ENCODE data around the gene ADAM12.
"Not testable (repeated sequence)": the region's sequence is repeated elsewhere in the genome, so short reads cannot be mapped to it uniquely, and the experiment has no call there.

Gene ADAM12

DNA sequence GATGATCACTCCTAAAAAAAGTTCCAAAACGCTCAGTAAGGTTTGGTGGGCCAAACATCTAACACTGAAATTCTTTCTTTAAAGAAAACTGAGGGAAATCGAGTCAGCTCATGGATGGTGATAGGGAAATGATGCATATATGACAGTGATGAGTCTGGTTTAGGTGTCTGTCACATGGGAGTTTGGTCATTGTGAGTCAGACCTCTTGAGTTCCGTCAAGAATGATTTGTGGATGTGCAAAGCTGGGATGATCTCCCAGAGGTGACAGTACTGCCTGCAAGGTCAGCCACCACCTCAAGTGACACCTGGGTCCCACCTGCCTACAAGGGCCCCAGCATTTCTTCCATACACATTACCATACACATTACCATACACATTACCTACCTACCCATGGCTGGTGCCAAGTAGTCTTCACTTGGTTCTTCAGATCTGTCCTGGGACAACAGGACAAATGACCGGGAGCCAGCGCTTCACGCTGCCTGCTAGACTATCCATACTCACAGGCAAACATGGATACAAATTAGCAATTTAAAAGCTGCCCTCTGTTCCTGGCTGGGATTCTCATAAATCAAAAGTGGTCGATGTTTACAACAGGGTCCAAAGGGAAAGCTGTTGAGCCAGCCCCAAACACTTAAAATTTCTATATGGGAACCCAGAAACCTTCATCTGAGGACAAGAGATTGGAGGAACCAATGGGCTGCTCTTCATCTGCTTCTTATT is 128.4 kb downstream of the ADAM12 start:
- no peak for DNase-seq

DNA sequence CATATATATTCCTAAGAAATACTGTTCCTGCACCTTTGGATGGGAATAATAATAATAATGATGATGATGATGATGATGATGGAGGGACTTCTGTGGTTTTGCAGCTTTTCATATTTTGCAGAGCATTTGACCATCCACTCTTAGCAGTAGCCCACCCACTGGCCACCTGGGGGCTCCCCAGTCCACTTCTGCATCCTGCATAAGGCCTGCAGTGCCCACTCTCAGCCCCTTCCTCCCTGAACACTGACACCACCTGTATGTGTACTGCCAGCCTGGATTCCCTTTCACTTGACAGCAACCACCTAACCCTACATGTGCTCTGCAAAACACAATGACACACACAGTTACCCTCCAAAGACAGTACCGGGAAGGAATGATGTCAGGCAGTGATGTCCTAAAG is 131.4 kb downstream of the ADAM12 start:
- DNase-seq: no peak

DNA sequence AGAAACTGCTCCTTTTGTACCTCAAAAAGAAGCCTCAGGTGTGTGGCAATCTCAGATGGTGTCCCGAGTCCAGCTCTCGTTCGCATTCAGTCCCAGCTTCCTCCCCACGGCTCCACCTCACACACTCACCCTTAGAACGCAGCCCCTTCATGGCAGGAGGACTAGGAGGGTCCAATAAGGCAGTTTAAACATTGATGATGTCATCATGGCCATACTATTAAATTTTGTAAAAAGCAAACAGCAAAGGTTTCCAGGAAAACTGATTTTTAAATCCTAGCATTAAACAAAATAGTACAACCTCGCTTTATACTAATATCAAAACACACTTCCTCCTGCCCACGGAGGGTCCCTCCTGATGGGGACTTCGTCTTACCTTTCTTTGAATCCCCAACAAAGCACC is 133.0 kb downstream of the ADAM12 start:
- no peak for DNase-seq

DNA sequence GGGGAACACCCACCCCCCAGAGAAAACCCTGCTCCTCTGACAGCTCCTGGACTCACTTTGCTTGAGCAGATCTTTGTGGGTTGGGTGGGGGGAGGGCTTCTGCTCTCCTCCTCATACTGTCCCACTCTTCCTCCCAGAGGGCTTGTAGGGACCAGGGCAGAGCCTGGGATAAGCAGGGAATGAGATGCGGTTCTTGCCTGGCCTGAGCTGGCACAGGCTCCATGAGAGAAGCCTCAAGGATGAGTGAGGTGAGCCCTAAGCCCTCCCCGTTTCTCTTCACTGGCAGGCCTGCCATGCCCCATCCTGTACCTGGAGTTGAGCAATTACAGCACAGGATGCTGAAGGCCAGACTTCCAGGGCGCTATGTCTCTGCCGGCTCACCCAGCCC is 134.7 kb downstream of the ADAM12 start:
- no peak for DNase-seq

DNA sequence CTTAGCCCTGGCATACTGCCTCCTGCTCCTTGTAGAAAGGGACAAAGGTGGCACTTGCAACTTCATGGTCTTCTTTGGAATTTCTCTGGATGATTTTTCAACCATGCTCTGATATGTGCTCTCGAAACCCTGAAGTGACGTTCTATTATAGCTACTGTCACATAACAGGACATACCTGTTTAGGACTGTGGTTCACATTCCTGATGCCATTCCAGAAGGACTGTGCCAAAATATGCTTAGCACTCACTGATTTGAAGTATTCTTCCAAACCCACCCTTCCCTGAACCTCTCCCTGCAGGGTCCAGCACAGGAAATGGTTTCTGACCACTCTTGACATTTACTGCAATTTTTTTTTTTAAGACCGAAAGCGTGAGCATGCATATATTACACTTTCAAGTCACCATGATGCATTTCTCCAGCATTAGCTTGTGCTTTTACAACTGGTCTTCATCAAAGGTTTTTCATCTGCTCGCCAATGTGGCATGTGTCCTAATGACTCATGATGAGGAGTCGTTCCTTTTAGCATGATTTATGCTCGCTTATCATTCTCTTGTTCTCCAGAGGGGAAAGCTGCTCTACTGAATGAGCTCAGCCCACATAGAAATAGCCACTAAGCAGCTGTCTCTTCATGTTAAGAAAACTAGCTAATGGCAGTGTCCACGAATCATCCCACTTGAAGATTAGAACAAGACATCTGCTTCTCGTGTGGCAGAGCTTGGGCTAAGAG is 135.2 kb downstream of the ADAM12 start:
- no peak for DNase-seq

DNA sequence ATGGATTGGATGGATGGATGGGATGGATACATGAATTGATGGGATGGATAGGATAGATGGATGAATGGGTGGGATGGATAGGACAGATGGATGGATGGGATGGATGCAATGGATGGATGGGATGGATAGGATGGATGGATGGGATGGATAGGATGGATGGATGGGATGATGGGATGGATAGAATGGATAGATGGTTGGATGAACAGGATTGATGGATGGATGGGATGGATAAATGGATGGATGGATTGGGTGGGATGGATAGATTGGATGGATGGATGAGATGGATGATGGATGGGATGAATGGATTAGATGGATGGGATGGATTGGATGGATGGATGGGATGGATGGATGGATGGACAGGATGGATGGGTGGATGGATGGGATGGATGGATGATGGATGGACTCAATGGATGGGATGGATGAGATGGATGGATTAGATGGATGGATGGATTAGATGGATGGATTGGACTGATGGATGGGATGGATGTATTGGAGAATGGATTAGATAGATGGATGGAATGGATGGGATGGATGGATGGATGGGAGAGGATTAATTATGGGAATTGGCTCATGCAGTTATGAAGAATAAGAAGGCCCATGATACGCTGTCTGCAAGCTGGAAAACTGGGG is 136.4 kb downstream of the ADAM12 start:
- no peak for DNase-seq

DNA sequence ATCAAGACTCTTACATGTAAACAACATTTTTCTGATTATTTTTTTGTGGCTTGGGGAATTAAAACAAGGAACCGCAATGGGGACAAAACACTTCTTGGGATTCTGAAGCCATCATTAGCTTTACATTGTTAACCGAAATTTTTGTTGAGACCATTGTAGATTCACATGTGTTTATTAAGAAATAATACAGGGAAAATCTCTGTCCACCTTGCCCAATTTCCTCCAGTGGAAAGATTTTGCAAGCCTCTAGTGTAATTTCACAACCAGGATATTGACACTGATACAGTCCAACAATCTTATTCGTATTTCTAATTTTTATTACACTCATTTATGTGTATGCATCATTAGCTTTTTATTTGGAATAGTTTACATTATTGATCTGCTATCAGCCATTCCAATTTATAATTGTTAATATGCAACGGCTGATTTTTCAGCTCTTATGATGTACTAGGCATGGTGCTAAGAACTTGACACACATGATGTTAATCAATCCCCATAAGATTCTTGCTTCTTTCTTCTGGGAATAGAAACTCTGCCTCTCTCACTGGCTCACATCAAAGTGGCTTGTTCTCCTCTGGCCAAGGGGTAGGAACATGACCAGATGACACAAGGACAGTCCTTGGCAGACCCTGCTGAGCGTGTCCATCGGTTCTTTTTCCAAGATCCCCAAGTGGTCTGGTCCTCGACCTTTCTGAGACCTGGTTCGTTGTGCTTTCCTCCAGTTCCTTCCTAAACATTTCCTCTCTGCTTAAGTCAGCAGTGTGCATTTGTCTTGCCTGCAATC is 137.6 kb downstream of the ADAM12 start:
- no peak for DNase-seq

DNA sequence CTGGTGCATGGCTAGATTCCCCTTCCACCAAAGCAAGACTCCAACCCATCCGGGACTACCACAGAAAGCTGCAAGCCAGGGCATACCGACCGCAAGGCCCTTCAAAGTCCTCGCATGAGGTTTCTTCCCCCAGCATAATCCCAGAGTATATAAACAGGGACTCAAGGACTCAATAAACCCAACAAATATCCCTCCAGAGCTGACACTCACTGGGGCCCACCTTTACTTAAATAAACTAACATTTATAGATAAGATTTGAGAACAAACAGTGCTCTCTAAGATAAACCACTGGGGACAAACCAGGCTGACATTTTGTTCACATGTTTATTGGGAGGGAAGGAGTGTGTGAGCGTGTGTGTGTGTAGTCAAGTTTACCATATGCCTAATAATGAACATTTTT is 138.2 kb downstream of the ADAM12 start:
- DNase-seq: no peak

DNA sequence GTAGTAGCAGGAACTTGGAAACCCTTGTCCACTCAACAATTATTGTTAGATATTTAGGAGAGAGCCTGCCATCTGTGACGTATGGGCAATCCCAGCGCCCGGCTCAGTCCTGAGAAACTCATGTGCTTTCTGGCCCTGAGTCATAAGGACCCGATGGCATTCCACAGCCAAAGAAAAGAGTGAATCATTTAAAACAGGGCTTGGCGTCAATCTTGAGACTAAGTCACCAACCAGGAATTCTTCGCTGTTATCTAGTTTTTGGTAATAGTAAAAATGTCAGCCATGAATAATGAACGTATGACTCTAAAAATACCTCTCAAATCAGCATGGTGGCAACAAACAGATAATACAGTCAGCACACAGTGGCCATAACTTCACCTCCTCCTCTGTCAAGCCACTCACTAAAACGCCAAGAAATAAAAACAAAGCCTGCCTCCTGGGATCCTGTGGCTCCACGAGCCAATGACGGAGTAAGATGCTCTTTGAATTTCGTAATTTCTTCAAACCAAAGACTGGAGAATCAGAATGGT is 140.8 kb downstream of the ADAM12 start:
- DNase-seq: no peak

DNA sequence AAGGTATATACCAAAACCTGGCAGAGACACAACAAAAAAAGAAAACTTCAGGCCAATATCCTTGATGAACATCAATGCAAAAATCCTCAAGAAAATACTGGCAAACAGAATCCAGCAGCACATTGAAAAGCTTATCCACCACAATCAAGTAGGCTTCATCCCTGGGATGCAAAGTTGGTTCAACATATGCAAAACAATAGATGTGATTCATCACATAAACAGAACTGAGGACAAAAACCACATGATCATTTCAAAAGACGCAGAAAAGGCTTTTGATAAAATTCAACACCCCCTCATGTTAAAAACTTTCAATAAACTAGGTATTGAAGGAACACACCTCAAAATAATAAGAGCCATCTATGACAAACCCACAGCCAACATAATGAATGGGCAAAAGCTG is 141.9 kb downstream of the ADAM12 start:
- DNase-seq: not testable (repeated sequence)

DNA sequence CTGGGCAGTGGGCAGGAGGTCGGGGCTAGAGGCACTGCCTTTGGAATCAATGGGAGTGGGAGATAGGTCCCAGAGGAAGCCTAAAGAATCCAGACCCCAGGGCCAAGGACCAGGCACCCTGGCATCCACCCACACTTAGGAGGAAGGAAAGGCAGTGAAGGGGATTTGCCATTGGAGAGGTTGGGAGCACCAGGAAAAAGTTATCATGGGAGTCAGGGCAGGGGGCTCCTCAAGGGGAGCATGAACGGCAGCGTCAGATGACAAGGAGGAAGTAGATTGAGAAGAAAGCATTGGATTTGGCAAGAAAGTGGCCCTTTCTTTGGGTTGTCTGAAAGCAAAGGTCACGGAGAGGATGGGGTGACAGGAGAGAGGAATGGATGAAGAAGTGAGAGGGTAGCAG is 142.8 kb downstream of the ADAM12 start:
- DNase-seq: no peak

DNA sequence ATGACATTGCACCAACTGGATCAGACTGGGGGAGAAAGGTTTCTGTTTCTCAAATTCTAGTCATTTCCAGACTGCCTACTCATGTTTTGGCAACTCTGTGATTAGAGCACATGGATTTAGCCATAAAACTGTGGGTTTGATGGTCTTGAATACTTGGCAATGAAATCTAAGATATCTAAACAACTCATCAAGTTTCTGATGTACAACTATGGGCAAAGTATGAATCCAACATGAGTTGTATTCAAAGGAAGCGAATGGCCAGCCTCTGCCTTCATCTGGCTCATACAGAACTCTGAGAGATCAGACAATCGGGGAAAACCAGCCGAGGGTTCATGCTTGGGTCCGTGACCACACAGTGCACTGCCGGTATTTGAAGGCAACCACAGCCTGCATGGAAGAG is 144.3 kb downstream of the ADAM12 start:
- DNase-seq: no peak

DNA sequence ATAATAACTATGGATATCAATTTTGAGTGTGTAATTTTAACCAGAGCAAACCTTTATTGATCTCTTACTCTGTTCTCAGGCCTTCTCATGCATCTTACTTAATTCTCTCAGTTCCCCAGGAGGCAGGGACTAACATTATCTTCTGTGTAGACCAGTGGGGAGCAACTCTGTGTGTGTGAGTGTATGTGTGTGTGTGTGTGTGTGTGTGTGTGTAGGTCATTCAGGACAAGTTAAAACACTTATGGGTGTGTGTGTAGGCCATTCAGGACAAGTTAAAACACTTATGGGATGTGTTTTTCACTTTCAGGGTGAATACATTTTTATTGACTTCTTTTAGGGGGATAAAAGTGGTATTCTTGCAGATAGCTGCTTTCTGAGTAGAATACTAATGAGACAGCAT is 145.0 kb downstream of the ADAM12 start:
- DNase-seq: no peak

DNA sequence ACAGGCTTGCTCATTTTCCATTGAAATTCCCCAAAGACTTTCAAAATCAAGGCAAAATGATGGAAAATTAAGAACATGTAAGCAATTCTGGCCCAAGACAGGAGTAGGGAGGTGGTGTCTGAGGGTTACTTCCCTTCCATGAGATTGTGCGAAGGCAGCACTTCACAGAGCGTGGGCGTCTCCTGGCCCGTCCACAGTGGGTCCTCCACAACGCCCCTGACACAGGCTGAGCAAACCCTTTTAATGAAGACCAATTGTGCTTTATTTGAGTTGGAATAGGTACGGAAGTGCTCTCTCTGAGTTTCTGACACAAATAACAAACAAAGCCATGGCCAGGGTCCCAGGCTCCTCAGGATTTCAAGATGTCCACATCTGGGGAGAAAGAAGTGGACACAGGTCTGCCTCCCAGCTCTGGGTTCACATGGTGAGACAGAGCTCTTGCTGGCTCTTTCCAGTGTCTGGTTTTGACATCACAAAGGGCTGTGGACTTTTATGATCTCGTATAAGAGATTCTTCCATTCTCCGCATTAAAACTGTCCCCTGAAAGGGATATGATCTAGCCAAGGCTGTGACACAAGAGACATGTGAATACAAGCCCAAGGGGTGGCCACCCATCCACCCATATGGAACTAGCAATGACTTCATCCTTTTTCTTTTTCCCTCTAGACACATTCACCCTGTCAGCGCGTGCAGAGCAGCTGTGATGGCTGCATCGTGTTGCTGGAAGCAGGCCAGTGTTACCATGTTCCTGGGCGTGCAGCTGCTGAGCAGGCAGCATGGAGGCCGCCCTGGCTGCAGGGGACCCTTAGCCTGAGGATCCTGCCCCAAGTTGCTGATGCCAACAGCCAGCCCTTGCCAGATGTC is 145.6 kb downstream of the ADAM12 start:
- no peak for DNase-seq

DNA sequence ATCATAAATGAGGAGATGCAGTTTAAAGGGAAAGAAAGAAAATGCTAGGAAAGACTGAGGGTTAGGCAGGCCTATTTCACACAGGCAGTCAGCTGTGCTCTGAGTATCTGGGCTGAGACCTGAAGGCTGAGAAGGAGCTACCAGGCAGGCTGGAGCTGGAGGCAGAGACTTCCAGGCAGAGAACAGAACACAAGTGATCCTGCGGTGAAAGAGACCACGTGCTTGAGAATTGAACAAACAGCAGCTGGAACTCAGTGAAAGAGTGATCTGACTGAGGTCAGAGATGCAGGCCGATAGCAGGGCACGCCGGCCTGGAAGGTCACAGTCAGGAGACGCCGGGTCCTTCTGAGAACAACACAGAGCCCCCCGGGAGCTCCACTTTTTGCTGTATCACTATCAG is 147.8 kb downstream of the ADAM12 start:
- no peak for DNase-seq

DNA sequence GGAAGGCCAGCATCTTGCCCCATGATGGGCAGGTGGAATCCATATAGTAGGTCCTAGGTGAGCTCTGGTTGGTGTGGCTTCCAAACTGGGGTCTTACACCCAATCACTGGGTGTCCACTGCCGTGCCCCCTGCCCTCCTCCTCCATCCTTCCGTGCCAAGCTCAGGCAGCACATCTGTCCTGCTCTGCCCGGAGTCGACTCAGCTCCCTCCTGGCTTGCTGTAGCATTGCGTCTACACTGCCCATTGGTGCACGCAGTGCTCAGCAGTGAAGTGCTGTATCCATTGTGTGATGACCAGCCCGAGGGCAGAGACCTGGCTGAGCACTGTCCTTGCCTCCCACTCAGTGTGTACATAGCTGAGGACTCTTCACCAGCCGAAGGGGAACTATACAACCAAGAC is 148.4 kb downstream of the ADAM12 start:
- DNase-seq: no peak

DNA sequence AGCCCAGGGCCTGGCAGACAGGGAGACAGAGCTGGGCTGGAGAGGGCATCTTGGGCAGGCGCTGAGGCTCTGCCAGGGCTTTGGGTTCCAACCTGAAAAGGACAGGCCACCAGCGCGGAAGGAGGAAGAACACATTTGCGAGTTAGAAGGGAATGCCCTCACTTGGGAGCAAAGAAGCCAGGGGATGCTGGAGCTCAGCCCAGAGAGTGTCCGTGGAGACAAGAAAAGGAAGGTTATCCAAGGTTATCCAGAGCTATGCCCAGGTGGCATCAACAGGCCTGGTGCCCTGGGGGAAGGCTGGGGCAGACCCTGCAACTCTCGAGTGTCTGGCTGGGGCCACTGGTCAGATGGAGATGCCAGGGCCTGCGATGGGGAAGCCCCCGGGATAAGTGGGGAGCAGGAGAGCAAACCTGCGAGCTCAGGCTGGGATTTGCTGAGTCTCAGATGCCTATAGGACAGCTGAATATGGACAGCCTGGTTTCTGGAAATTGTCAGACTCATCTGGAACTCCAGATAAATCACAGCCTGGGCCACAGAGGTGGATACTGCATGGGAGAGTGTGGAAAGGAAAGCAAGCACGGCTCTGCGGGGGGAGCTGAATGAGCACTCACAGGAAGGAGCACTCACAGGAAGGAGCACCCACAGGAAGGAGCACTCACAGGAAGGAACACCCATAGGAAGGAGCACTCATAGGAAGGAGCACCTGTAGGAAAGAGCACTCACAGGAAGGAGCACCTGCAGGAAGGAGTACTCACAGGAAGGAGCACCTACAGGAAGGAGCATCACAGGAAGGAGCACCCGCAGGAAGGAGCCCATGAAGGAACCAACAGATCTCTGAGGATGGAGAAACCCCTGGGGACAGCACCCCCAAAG is 152.1 kb downstream of the ADAM12 start:
- no peak for DNase-seq

DNA sequence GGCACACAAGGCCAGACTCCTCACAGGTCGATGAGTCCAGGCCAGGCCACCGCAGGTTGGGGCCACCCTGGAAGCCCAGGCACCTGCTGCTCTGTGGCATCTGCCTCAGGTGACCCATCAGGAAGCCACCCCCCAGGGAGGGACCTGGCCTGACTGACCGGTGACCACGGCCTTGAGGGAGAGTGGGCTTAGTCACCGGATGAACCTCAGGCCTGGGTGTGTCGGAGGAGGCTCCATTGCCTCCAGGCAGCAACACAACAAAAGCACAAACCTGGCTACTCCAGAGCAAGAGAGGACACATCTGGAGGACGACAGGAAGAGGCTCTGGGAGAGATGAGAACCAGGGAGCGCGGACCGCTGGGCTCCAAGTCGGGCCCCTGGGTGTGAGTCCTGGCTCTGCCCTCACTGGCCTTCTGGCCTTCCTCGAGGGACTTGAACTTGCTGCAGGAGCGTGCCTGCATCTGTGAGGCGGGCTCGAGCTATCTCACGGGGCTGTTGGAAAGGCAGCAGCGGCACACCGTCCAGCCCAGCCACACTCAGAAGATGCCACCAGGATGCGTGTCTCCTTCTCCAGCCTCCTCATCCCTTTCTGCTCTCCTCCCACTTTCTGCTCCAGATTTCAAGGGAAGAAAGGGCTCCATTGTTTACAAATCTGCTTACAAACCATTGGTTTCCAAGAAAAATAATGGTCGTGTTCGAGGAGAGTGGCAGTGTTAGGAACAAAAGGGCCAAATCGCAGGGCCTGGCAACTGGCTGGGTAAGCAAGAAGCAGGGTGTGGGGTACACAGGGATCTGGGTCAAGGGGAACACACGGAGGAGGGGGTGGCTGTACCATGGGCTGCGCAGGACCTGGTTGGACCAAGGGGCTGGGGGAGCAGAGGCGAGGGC is 152.9 kb downstream of the ADAM12 start:
- no peak for DNase-seq

DNA sequence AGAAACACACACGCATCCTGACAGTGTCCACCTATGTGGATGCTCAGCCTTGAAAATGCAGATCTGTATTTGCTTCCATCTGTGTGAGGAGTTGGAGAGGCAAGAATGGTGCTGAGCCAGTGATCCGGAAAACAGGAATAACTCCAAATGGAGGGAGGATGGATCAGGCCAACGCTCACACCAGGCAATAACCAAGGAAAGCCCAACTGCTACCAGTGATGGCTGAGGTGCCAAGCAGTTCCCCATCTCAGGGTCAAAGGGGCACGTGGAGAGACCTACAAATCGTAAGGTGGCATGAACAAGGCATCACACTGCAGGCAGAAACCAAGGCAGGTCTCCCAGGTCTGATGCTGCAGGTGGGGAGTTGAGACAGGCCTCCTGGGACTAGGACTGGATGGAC is 153.6 kb downstream of the ADAM12 start:
- DNase-seq: no peak

Data from effector CD4-positive, alpha-beta T cell (primary cell).